IMR-90 (cell line): Measurements from ENCODE around the gene LPAR1. TPM values are rescaled to one million over a fixed set of nuclear protein-coding genes. Genes with fewer than 3 reads are reported as not detected.

Source experiments
- ATAC-seq: fragments of 200-7000 bp; cut with Tn5 transposase; 2 replicates; pipeline ENCODE4 v1.9.1; 2020; ENCODE audit warnings: low read depth, mild to moderate bottlenecking, moderate library complexity
- BruUV-seq: library from RNA; stranded (reverse); fragments of 400-500 nt; replicated peaks from 2 replicates; lab custom pipeline; 2021; lab: Mats Ljungman, UMichigan
- CTCF ChIA-PET: fragments of 300-600 bp; formaldehyde crosslinking; extraction: SDS; loops from one replicate; lab custom pipeline; 2021; ENCODE audit warnings: antibody characterized with exemption; lab: Yijun Ruan, JAX
- POLR2A ChIA-PET: fragments of 300-600 bp; sonication (Branson Sonifier 250); formaldehyde crosslinking; loops from one replicate; lab custom pipeline; 2022; ENCODE audit warnings: antibody characterized with exemption; ENCODE audit not compliant: unreplicated experiment; lab: Charles Lee
- DNase-seq: peaks from one replicate; pipeline ENCODE4 v3.0.0; 2013
- H2AFZ ChIP-seq: replicated peaks from 2 replicates; pipeline ENCODE3; 2013; ENCODE audit warnings: low read length, mild to moderate bottlenecking; ENCODE audit not compliant: poor library complexity
- H2AK5ac ChIP-seq: 2 replicates; pipeline ENCODE4 v1.6.1; 2013; ENCODE audit warnings: low read depth, low read length, inconsistent platforms
- H2AK9ac ChIP-seq: replicated peaks from 2 replicates; pipeline ENCODE3; 2013; ENCODE audit warnings: mild to moderate bottlenecking, low read depth, low read length, moderate library complexity; ENCODE audit not compliant: poor library complexity
- H2BK120ac ChIP-seq: 2 replicates; pipeline ENCODE4 v1.6.1; 2013; ENCODE audit warnings: low read depth, low read length, inconsistent platforms
- H2BK15ac ChIP-seq: 3 replicates; pipeline ENCODE4 v1.6.1; 2013; ENCODE audit warnings: low read depth, low read length, inconsistent platforms
- H2BK20ac ChIP-seq: 2 replicates; pipeline ENCODE4 v1.6.1; 2013; ENCODE audit warnings: low read depth, mild to moderate bottlenecking, inconsistent platforms, low read length, moderate library complexity
- H2BK5ac ChIP-seq: 2 replicates; pipeline ENCODE4 v1.6.1; 2013; ENCODE audit warnings: mild to moderate bottlenecking, low read depth, low read length, inconsistent platforms; ENCODE audit not compliant: poor library complexity, severe bottlenecking
- H3K14ac ChIP-seq: replicated peaks from 2 replicates; pipeline ENCODE4 v1.6.1; 2013; ENCODE audit warnings: low read depth, low read length, inconsistent platforms
- H3K18ac ChIP-seq: 2 replicates; pipeline ENCODE4 v1.6.1; 2013; ENCODE audit warnings: low read depth, low read length, control low read depth
- H3K23ac ChIP-seq: 2 replicates; pipeline ENCODE4 v1.6.1; 2013; ENCODE audit warnings: low read depth, low read length, inconsistent platforms
- H3K27ac ChIP-seq: 2 replicates; pipeline ENCODE4 v1.5.1; 2013; ENCODE audit warnings: mild to moderate bottlenecking, control low read depth, low read length; ENCODE audit not compliant: insufficient read depth
- H3K27me3 ChIP-seq: 2 replicates; pipeline ENCODE4 v1.6.1; 2013; ENCODE audit warnings: low read length; ENCODE audit not compliant: control insufficient read depth, insufficient read depth
- H3K36me3 ChIP-seq: 2 replicates; pipeline ENCODE4 v1.6.1; 2013; ENCODE audit warnings: low read length, mixed read lengths; ENCODE audit not compliant: control insufficient read depth, insufficient read depth
- H3K4ac ChIP-seq: 2 replicates; pipeline ENCODE4 v1.6.1; 2013; ENCODE audit warnings: low read depth, low read length, inconsistent platforms
- H3K4me1 ChIP-seq: 2 replicates; pipeline ENCODE4 v1.6.1; 2013; ENCODE audit warnings: low read length, mixed read lengths; ENCODE audit not compliant: control insufficient read depth, insufficient read depth
- H3K4me2 ChIP-seq: 2 replicates; pipeline ENCODE4 v1.6.1; 2013; ENCODE audit warnings: low read depth, mild to moderate bottlenecking, control low read depth, low read length, moderate library complexity
- H3K4me3 ChIP-seq: 2 replicates; pipeline ENCODE4 v1.5.1; 2013; ENCODE audit warnings: low read depth, mild to moderate bottlenecking, control low read depth, low read length, moderate library complexity; ENCODE audit not compliant: insufficient read depth
- H3K56ac ChIP-seq: 2 replicates; pipeline ENCODE4 v1.6.1; 2013; ENCODE audit warnings: low read length, inconsistent platforms; ENCODE audit not compliant: insufficient read depth; ENCODE audit errors: extremely low read depth
- H3K79me1 ChIP-seq, 2 experiments: 2 replicates each; pipeline ENCODE4 v1.6.1; 2013; ENCODE audit warnings: low read length in 2 of 2, inconsistent platforms in 1 of 2, low read depth in 1 of 2
- H3K9ac ChIP-seq: 2 replicates; pipeline ENCODE4 v1.6.1; 2013; ENCODE audit warnings: low read depth, low read length, control low read depth
- H3K9me1 ChIP-seq: 2 replicates; pipeline ENCODE4 v1.6.1; 2013; ENCODE audit warnings: low read length, inconsistent platforms; ENCODE audit not compliant: insufficient read depth
- H3K9me3 ChIP-seq: 2 replicates; pipeline ENCODE4 v1.6.1; 2013; ENCODE audit warnings: low read length; ENCODE audit not compliant: control insufficient read depth, insufficient read depth
- H4K20me1 ChIP-seq: 2 replicates; pipeline ENCODE4 v1.6.1; 2013; ENCODE audit warnings: low read length, inconsistent platforms; ENCODE audit not compliant: insufficient read depth
- H4K5ac ChIP-seq: 2 replicates; pipeline ENCODE4 v1.6.1; 2013; ENCODE audit warnings: mild to moderate bottlenecking, low read depth, low read length, control low read depth
- H4K8ac ChIP-seq, 2 experiments: 2 replicates each; pipeline ENCODE4 v1.6.1; 2013; ENCODE audit warnings: low read depth in 2 of 2, low read length in 2 of 2, control low read depth in 1 of 2, inconsistent platforms in 1 of 2
- H4K91ac ChIP-seq: 2 replicates; pipeline ENCODE4 v1.6.1; 2013; ENCODE audit warnings: low read depth, low read length, inconsistent platforms; ENCODE audit not compliant: insufficient read depth
- CEBPB ChIP-seq: IDR thresholded peaks from 2 replicates; pipeline ENCODE4 v1.6.1; 2012; ENCODE audit warnings: low read depth, low read length, improper control_type of control experiment
- FOS ChIP-seq: fragments of 150-350 bp; IDR thresholded peaks from 2 replicates; pipeline ENCODE4 v1.6.1; 2016; ENCODE audit warnings: low read depth, low read length
- RAD21 ChIP-seq: IDR thresholded peaks from 2 replicates; pipeline ENCODE4 v1.6.1; 2012; ENCODE audit warnings: low read length, improper control_type of control experiment
- SMC3 ChIP-seq: fragments of 150-350 bp; IDR thresholded peaks from 2 replicates; pipeline ENCODE4 v1.6.1; 2016; ENCODE audit warnings: low read depth, mild to moderate bottlenecking, antibody characterized with exemption, low read length, moderate library complexity
- WGBS, 2 experiments: methylation state at CpG; one replicate each; pipeline versions ENCODE4 v1.1.5 to v1.1.7; 2013; ENCODE audit warnings: missing lambda C conversion rate in 2 of 2; ENCODE audit not compliant: insufficient read length in 1 of 2; ENCODE audit errors: extremely low coverage in 2 of 2; 5-methylcytosine and 5-hydroxymethylcytosine counted together
- dilution Hi-C: fragments of 300-500 bp; cut with HindIII; formaldehyde crosslinking; loops from one replicate; pipeline ENCODE4 v1.14.3; 2018; ENCODE audit warnings: low sequenced_read_pairs; ENCODE audit not compliant: unreplicated experiment
- in situ Hi-C: fragments of 300-500 bp; cut with MboI; formaldehyde crosslinking; loops from 3 replicates; pipeline ENCODE4 v1.14.3; 2019; ENCODE audit warnings: low sequenced_read_pairs, inconsistent platforms, mixed read lengths
- intact Hi-C: fragments of 100-400 bp; cut with micrococcal nuclease; formaldehyde crosslinking; loops from 2 replicates; pipeline ENCODE4 v1.10.0; 2022
- polyA plus RNA-seq, 3 experiments: library from polyadenylated mRNA; depleted of rRNA; stranded (reverse); fragments of >200 nt; gene quantifications; 2 replicates each; pipeline ENCODE4 v1.2.3, GENCODE V29; 2012; ENCODE audit warnings: low replicate concordance in 1 of 3
- total RNA-seq: library from RNA; depleted of rRNA; stranded (reverse); fragments of >200 nt; gene quantifications from 2 replicates; pipeline ENCODE4 v1.2.3, GENCODE V29; 2012

Gene LPAR1
- total and polyA plus RNA-seq, 2 of the 4 experiments (the other 2 are of a cell fraction), result 171 to 315 TPM

- H2AK9ac ChIP-seq, result no peak overlapping the region
- in situ Hi-C loops, result no loop called here
- H3K27ac ChIP-seq, result peak overlapping the region; percentile 13; the same call in 1 of the 2 replicates
- ATAC-seq (peak; percentile 59), DNase-seq (peak; percentile 85)
- H3K56ac ChIP-seq, result no peak overlapping the region
- H3K4me1 ChIP-seq, result peaks cover 6% of the 10 kb centered on the region; the same call in 1 of the 2 replicates
- H4K91ac ChIP-seq, result no peak overlapping the region
- no TSS peak for BruUV-seq
- H3K9ac ChIP-seq, result no peak overlapping the region
- H3K14ac ChIP-seq, result peak overlapping the region; percentile 5; the same call in 1 of the 2 replicates
- H2AK5ac ChIP-seq, result no peak overlapping the region
- peak overlapping the region; percentile 11 for H2BK5ac ChIP-seq
- intact Hi-C loops, result no loop called here
- peaks cover 69% of the 10 kb centered on the region; the same call in 1 of the 2 replicates for H4K20me1 ChIP-seq
- no peaks in the 10 kb centered on the region for H3K9me3 ChIP-seq
- 0 out of 3 replicates have a peak overlapping the region, but pooled peaks have one; percentile 11 for H2BK15ac ChIP-seq
- ChIA-PET CTCF (no interaction called here), POLR2A (no interaction called here)
- no peak overlapping the region for H3K4me3 ChIP-seq
- H3K4ac ChIP-seq, result no peak overlapping the region
- peaks cover 45% of the 10 kb centered on the region for H3K36me3 ChIP-seq
- H3K79me1 ChIP-seq, result peaks cover 52 to 83% of the 10 kb centered on the region in 2 experiments
- H3K4me2 ChIP-seq, result peak overlapping the region; percentile 34; the same call in 1 of the 2 replicates
- H3K9me1 ChIP-seq, result peaks cover 12% of the 10 kb centered on the region
- dilution Hi-C loops, result no loop called here
- H3K27me3 ChIP-seq, result no peaks in the 10 kb centered on the region
- H2BK20ac ChIP-seq, result peak overlapping the region; percentile 22; the same call in 1 of the 2 replicates
- 0 out of 2 replicates have a peak, but pooled peaks have one; percentile 8 for TF ChIP-seq RAD21
- peak; percentile 77 for TF ChIP-seq CEBPB
- TF ChIP-seq FOS, result peak; percentile 28; the same call in 1 of the 2 replicates
- no peak for TF ChIP-seq SMC3
- peak overlapping the region; percentile 33; the same call in 1 of the 2 replicates for H2BK120ac ChIP-seq
- H3K18ac ChIP-seq, result 0 out of 2 replicates have a peak overlapping the region, but pooled peaks have one; percentile 3
- WGBS, 2 experiments, result no CpG with 5 or more reads among the region's 4 CpGs
- H4K5ac ChIP-seq, result 0 out of 2 replicates have a peak overlapping the region, but pooled peaks have one; percentile 3
- peak overlapping the region in 1 of 2 experiments; percentile 14; a peak in 2 of 4 replicates for H4K8ac ChIP-seq
- no peak overlapping the region for H2AFZ ChIP-seq
- H3K23ac ChIP-seq, result peak overlapping the region; percentile 49; the same call in 1 of the 2 replicates
Observed at GRCh38 chr9:110969971-110970386, 68.3 kb downstream of the LPAR1 start.
